HG03460 (cell line): ENCODE results near the gene MAPK8IP3.

Experiments used
- ATAC-seq: cut with Tn5 transposase; IDR thresholded peaks from one replicate; pipeline ENCODE4 v1.9.1; 2021; ENCODE audit not compliant: unreplicated experiment

The MAPK8IP3 gene

GRCh38 chr16:1740234-1740633 is 34.2 kb downstream of the MAPK8IP3 start:
- ATAC-seq, result no peak

GRCh38 chr16:1740781-1741490 is 34.9 kb downstream of the MAPK8IP3 start:
- no peak for ATAC-seq

- ATAC-seq, result no peak
These were observed 35.7 kb downstream of the MAPK8IP3 start for GRCh38 chr16:1741553-1742165.

GRCh38 chr16:1743376-1744337 is 37.7 kb downstream of the MAPK8IP3 start:
- no peak for ATAC-seq

GRCh38 chr16:1744338-1744840 is 38.4 kb downstream of the MAPK8IP3 start:
- ATAC-seq, result no peak

- ATAC-seq, result no peak
These were observed 39.3 kb downstream of the MAPK8IP3 start for GRCh38 chr16:1745181-1745899.

- ATAC-seq, result no peak
These were observed 40.1 kb downstream of the MAPK8IP3 start for GRCh38 chr16:1745900-1746692.

GRCh38 chr16:1746693-1747195 is 40.7 kb downstream of the MAPK8IP3 start:
- ATAC-seq, result no peak

- ATAC-seq, result no peak
These were observed 41.9 kb downstream of the MAPK8IP3 start for GRCh38 chr16:1747934-1748333.

GRCh38 chr16:1749152-1750117 is 43.4 kb downstream of the MAPK8IP3 start:
- ATAC-seq, result no peak

- ATAC-seq, result no peak
These were observed 46.0 kb downstream of the MAPK8IP3 start for GRCh38 chr16:1751946-1752345.

GRCh38 chr16:1752853-1753252 is 46.9 kb downstream of the MAPK8IP3 start:
- ATAC-seq, result no peak

GRCh38 chr16:1754204-1754603 is 48.2 kb downstream of the MAPK8IP3 start:
- ATAC-seq, result no peak

- no peak for ATAC-seq
These were observed 51.9 kb downstream of the MAPK8IP3 start for GRCh38 chr16:1757714-1758461.

GRCh38 chr16:1758923-1759322 is 52.9 kb downstream of the MAPK8IP3 start:
- ATAC-seq, result no peak

- no peak for ATAC-seq
These were observed 53.5 kb downstream of the MAPK8IP3 start for GRCh38 chr16:1759511-1759910.

GRCh38 chr16:1760911-1761310 is 54.9 kb downstream of the MAPK8IP3 start:
- ATAC-seq, result no peak

- ATAC-seq, result no peak
These were observed 55.8 kb downstream of the MAPK8IP3 start for GRCh38 chr16:1761751-1762150.
